OCI-LY7 (cell line): Measurements from ENCODE around the gene VPS54. TPM values are rescaled to one million over a fixed set of nuclear protein-coding genes. Genes with fewer than 3 reads are reported as not detected.
"Not testable (repeated sequence)": the region's sequence is repeated elsewhere in the genome, so short reads cannot be mapped to it uniquely, and the experiment has no call there.

Experiments
- BruUV-seq: library from RNA; stranded (reverse); fragments of 400-500 nt; replicated peaks from 2 replicates; lab custom pipeline; 2021; lab: Mats Ljungman, UMichigan
- CTCF ChIA-PET: fragments of 300-600 bp; sonication (Branson Sonifier 250); formaldehyde crosslinking; loops from one replicate; lab custom pipeline; 2022; ENCODE audit warnings: antibody characterized with exemption; ENCODE audit not compliant: unreplicated experiment; lab: Charles Lee
- POLR2A ChIA-PET: fragments of 300-600 bp; sonication (Branson Sonifier 250); formaldehyde crosslinking; loops from one replicate; lab custom pipeline; 2022; ENCODE audit warnings: antibody characterized with exemption; lab: Charles Lee
- DNase-seq: peaks from one replicate; pipeline ENCODE4 v3.0.0-alpha.2; 2015; ENCODE audit warnings: low spot score
- H2AFZ ChIP-seq: fragments of 200-600 bp; sonication (generic), shearing (Covaris generic); 2 replicates; pipeline ENCODE4 v1.6.1; 2014; ENCODE audit warnings: mild to moderate bottlenecking, antibody characterized with exemption, low read length, moderate library complexity
- H3K27ac ChIP-seq: fragments of 200-600 bp; sonication (generic); 2 replicates; pipeline ENCODE4 v1.5.1; 2014; ENCODE audit warnings: mixed run types, low read depth, mild to moderate bottlenecking, moderate library complexity, low read length, inconsistent platforms; ENCODE audit not compliant: poor library complexity, severe bottlenecking
- H3K36me3 ChIP-seq: fragments of 200-600 bp; sonication (generic); 2 replicates; pipeline ENCODE4 v1.6.1; 2014; ENCODE audit warnings: mild to moderate bottlenecking, antibody characterized with exemption, low read length, moderate library complexity, mixed read lengths; ENCODE audit not compliant: insufficient read depth
- H3K4me1 ChIP-seq: fragments of 200-600 bp; sonication (generic); 2 replicates; pipeline ENCODE4 v1.5.1; 2014; ENCODE audit warnings: mild to moderate bottlenecking, low read length; ENCODE audit not compliant: insufficient read depth, poor library complexity, severe bottlenecking
- H3K4me2 ChIP-seq: fragments of 200-600 bp; sonication (generic); 2 replicates; pipeline ENCODE4 v1.6.1; 2014; ENCODE audit warnings: mild to moderate bottlenecking, low read length
- H3K4me3 ChIP-seq: fragments of 200-600 bp; sonication (generic); 2 replicates; pipeline ENCODE4 v1.5.1; 2014; ENCODE audit warnings: mild to moderate bottlenecking, low read depth, low read length; ENCODE audit not compliant: poor library complexity, severe bottlenecking
- H3K79me2 ChIP-seq: fragments of 200-600 bp; sonication (generic); 2 replicates; pipeline ENCODE4 v1.6.1; 2016; ENCODE audit warnings: low read depth, mild to moderate bottlenecking, low read length, moderate library complexity, mixed read lengths; ENCODE audit not compliant: insufficient read depth
- H3K9me2 ChIP-seq: fragments of 200-600 bp; sonication (generic); 2 replicates; pipeline ENCODE4 v1.6.1; 2016; ENCODE audit warnings: mild to moderate bottlenecking, low read length, mixed read lengths; ENCODE audit not compliant: insufficient read depth
- H3K9me3 ChIP-seq: fragments of 200-600 bp; sonication (generic); 2 replicates; pipeline ENCODE4 v1.6.1; 2014; ENCODE audit warnings: mild to moderate bottlenecking, mixed run types, low read length, mixed read lengths
- H4K20me1 ChIP-seq: fragments of 200-600 bp; sonication (generic); 2 replicates; pipeline ENCODE4 v1.6.1; 2014; ENCODE audit warnings: mild to moderate bottlenecking, antibody characterized with exemption, low read length, moderate library complexity, mixed read lengths; ENCODE audit not compliant: insufficient read depth
- EZH2phosphoT487 ChIP-seq: fragments of 200-600 bp; sonication (generic); IDR thresholded peaks from 2 replicates; pipeline ENCODE4 v1.6.1; 2018; ENCODE audit warnings: low read depth, borderline replicate concordance, mild to moderate bottlenecking, mixed run types, antibody characterized with exemption, low read length, moderate library complexity, mixed read lengths
- intact Hi-C: fragments of 100-400 bp; cut with micrococcal nuclease; formaldehyde crosslinking; loops from one replicate; pipeline ENCODE4 v1.10.0; 2022; ENCODE audit not compliant: unreplicated experiment
- total RNA-seq, 2 experiments: library from RNA; depleted of rRNA in 1 of 2; stranded (reverse); fragments of >200 nt in 1 of 2; shearing (Covaris generic) in 1 of 2; gene quantifications; 2 replicates each; pipeline ENCODE4 v1.2.3, GENCODE V29; 2014 to 2022
- TF ChIP-seq, protein P1 (sequence below): fragments of 200-600 bp; sonication (generic); conservative IDR thresholded peaks from 2 replicates; pipeline ENCODE4 v1.5.1; 2014; ENCODE audit warnings: mild to moderate bottlenecking, antibody characterized with exemption, low read length, moderate library complexity, mixed read lengths

VPS54 gene
- total RNA-seq, 2 experiments from 2014 or later = 14.7 to 17.8 TPM

GRCh38 chr2:64000630-64001381 lies 18.4 kb downstream of the VPS54 start:
- H3K27ac ChIP-seq = no peak overlapping the region
- no peaks in the 10 kb centered on the region for H3K79me2 ChIP-seq
- CTCF ChIA-PET = no interaction called here

DNA sequence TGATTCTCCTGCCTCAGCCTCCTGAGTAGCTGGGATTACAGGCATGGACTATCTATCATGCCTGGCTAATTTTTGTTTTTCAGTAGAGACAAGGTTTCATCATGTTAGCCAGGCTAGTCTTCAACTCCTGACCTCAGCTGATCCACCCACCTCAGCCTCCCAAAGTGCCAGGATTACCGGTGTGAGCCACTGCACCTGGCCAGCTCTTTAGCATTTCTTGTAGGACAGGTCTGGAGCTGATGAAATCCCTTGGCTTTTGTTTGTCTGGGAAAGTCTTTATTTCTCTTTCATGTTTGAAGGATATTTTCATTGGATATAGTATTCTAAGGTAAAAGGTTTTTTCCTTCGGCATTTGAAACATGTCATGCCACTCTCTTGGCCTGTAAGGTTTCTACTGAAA lies 20.2 kb downstream of the VPS54 start:
- TF ChIP-seq, protein P1, sequence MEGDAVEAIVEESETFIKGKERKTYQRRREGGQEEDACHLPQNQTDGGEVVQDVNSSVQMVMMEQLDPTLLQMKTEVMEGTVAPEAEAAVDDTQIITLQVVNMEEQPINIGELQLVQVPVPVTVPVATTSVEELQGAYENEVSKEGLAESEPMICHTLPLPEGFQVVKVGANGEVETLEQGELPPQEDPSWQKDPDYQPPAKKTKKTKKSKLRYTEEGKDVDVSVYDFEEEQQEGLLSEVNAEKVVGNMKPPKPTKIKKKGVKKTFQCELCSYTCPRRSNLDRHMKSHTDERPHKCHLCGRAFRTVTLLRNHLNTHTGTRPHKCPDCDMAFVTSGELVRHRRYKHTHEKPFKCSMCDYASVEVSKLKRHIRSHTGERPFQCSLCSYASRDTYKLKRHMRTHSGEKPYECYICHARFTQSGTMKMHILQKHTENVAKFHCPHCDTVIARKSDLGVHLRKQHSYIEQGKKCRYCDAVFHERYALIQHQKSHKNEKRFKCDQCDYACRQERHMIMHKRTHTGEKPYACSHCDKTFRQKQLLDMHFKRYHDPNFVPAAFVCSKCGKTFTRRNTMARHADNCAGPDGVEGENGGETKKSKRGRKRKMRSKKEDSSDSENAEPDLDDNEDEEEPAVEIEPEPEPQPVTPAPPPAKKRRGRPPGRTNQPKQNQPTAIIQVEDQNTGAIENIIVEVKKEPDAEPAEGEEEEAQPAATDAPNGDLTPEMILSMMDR = no peak
- TF ChIP-seq EZH2phosphoT487 = no peak
- no peak overlapping the region for H2AFZ ChIP-seq
- H3K4me3 ChIP-seq = no peak overlapping the region
- no peak overlapping the region for H3K27ac ChIP-seq
- no peak overlapping the region for H3K4me2 ChIP-seq
- peaks cover 13% of the 10 kb centered on the region; the same call in 1 of the 2 replicates for H3K9me3 ChIP-seq
- ChIA-PET CTCF (no interaction called here), POLR2A (interaction anchor here (1.2 kb wide), 1 partner anchor 103 kb away, joined by 3 read pairs; no protein-coding TSS in a partner anchor)
- DNase-seq = no peak
- H3K4me1 ChIP-seq = no peaks in the 10 kb centered on the region
- no peaks in the 10 kb centered on the region for H3K79me2 ChIP-seq
- intact Hi-C loops = no loop called here
- no peaks in the 10 kb centered on the region for H3K9me2 ChIP-seq
- BruUV-seq = no TSS peak
- H4K20me1 ChIP-seq = no peaks in the 10 kb centered on the region
- no peaks in the 10 kb centered on the region for H3K36me3 ChIP-seq

More at GRCh38 chr2:64000630-64001381, 18.4 kb downstream of the VPS54 start:
- BruUV-seq = no TSS peak
- no peaks in the 10 kb centered on the region for H4K20me1 ChIP-seq
- DNase-seq = no peak
- POLR2A ChIA-PET = no interaction called here
- intact Hi-C loops = no loop called here
- H3K4me2 ChIP-seq = no peak overlapping the region
- TF ChIP-seq, protein P1 = peak; percentile 17; the same call in 1 of the 2 replicates
- no peak for TF ChIP-seq EZH2phosphoT487
- H3K4me3 ChIP-seq = no peak overlapping the region
- no peaks in the 10 kb centered on the region for H3K4me1 ChIP-seq
- H3K9me3 ChIP-seq = peaks cover 13% of the 10 kb centered on the region; the same call in 1 of the 2 replicates
- no peaks in the 10 kb centered on the region; the same call in 1 of the 2 replicates for H3K36me3 ChIP-seq
- H3K9me2 ChIP-seq = no peaks in the 10 kb centered on the region
- H2AFZ ChIP-seq = no peak overlapping the region

- intact Hi-C loops, H2AFZ ChIP-seq, H3K4me1 ChIP-seq, H3K36me3 ChIP-seq, H3K27ac ChIP-seq, DNase-seq, POLR2A ChIA-PET, H4K20me1 ChIP-seq, H3K4me2 ChIP-seq, H3K4me3 ChIP-seq, CTCF ChIA-PET, BruUV-seq, H3K9me2 ChIP-seq, H3K79me2 ChIP-seq: not testable (repeated sequence)
- H3K9me3 ChIP-seq = peaks cover 13% of the 10 kb centered on the region; the same call in 1 of the 2 replicates
Measured at GRCh38 chr2:63996582-63997198, 22.5 kb downstream of the VPS54 start.

DNA sequence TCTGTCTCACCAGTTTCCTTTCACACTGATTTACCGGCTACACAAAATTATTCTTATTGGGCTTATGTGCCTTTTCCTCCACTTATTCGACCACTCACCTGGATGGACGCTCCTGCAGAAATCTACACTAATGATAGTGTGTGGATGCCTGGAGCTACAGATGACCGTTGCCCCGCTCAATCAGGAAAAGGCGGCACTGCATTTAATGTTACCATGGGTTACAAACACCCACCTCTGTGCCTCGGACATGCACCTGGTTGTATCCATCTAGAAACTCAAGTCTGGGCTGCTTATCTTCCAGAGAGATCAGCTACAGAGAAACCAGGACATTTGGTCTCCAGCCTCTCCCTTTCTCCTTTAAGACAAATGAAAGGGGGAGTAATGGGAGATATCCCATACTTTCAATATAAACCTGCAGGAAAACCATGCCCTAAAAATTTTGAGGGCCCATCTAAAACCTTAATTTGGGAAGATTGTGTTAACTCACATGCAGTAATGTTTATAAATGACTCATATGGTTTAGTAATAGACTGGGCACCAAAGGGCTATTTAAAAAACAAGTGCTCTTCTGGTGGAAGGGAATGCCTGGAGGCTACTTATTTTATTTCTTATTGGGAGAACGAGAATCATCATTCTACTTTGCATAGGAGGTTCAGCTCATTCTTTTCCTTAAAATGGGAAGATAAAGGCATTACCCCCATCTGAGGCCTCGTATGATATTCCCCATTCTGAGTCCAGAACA lies 24.7 kb downstream of the VPS54 start:
- H3K36me3 ChIP-seq, BruUV-seq, POLR2A ChIA-PET, H3K9me2 ChIP-seq, CTCF ChIA-PET, DNase-seq, H3K4me1 ChIP-seq, H4K20me1 ChIP-seq, intact Hi-C loops, H3K4me2 ChIP-seq, H3K79me2 ChIP-seq, H3K4me3 ChIP-seq, H2AFZ ChIP-seq, H3K27ac ChIP-seq: not testable (repeated sequence)
- H3K9me3 ChIP-seq = peaks cover 16% of the 10 kb centered on the region; the same call in 1 of the 2 replicates
